ENCODE data around the gene ORC4. TPM values are rescaled to one million over a fixed set of nuclear protein-coding genes. Genes with fewer than 3 reads are reported as not detected.
A peak's percentile ranks its signal among the peaks of the same experiment; 100 is the strongest.

Gene ORC4
- total RNA-seq, 1 donor from 2014 or later: 57.9 TPM

- no peak for TF ChIP-seq CTCF (IDR thresholded peaks at IDR 0.05; ENCODE audit: insufficient read depth, low read length, severe bottlenecking)
- no peak for FAIRE-seq
- Histone ChIP-seq H3K36me3 (ENCODE audit: control insufficient read depth, insufficient read depth, low read length) (no peaks in the 10 kb centered on the region), H3K4me3 (ENCODE audit: low read depth, low read length) (no peak overlapping the region), H3K27me3 (ENCODE audit: control insufficient read depth, insufficient read depth, low read length) (no peaks in the 10 kb centered on the region)
- peak; percentile 44 for DNase-seq (ENCODE audit: low read depth)
Measured at GRCh38 chr2:147913701-147914480, 106.6 kb downstream of the ORC4 start.

- Histone ChIP-seq H3K4me3 (ENCODE audit: low read depth, low read length) (no peak overlapping the region), H3K27me3 (ENCODE audit: control insufficient read depth, insufficient read depth, low read length) (no peaks in the 10 kb centered on the region), H3K36me3 (ENCODE audit: control insufficient read depth, insufficient read depth, low read length) (no peaks in the 10 kb centered on the region)
- peak; percentile 56 for DNase-seq (ENCODE audit: low read depth)
- no peak for FAIRE-seq
- peak; percentile 47 for TF ChIP-seq CTCF (IDR thresholded peaks at IDR 0.05; ENCODE audit: insufficient read depth, low read length, severe bottlenecking)
Measured at GRCh38 chr2:147910990-147911473, 109.5 kb downstream of the ORC4 start.

GRCh38 chr2:147909178-147909577 lies 111.4 kb downstream of the ORC4 start:
- no peak for FAIRE-seq

GRCh38 chr2:147904051-147904450 lies 116.5 kb downstream of the ORC4 start:
- Histone ChIP-seq H3K27me3 (ENCODE audit: control insufficient read depth, insufficient read depth, low read length) (no peaks in the 10 kb centered on the region), H3K4me3 (ENCODE audit: low read depth, low read length) (no peak overlapping the region), H3K36me3 (ENCODE audit: control insufficient read depth, insufficient read depth, low read length) (peaks cover 1% of the 10 kb centered on the region)
- FAIRE-seq: no peak
- no peak for TF ChIP-seq CTCF (IDR thresholded peaks at IDR 0.05; ENCODE audit: insufficient read depth, low read length, severe bottlenecking)
- DNase-seq (ENCODE audit: low read depth): peak; percentile 82

More at GRCh38 chr2:147909178-147909577, 111.4 kb downstream of the ORC4 start:
- H3K27me3 ChIP-seq (ENCODE audit: control insufficient read depth, insufficient read depth, low read length): no peaks in the 10 kb centered on the region
- no peak for TF ChIP-seq CTCF (IDR thresholded peaks at IDR 0.05; ENCODE audit: insufficient read depth, low read length, severe bottlenecking)
- H3K4me3 ChIP-seq (ENCODE audit: low read depth, low read length): no peak overlapping the region
- no peaks in the 10 kb centered on the region for H3K36me3 ChIP-seq (ENCODE audit: control insufficient read depth, insufficient read depth, low read length)
- DNase-seq (ENCODE audit: low read depth): no peak

GRCh38 chr2:147888680-147889079 lies 131.9 kb downstream of the ORC4 start:
- no peaks in the 10 kb centered on the region for H3K27me3 ChIP-seq (ENCODE audit: control insufficient read depth, insufficient read depth, low read length)
- no peak overlapping the region for H3K4me3 ChIP-seq (ENCODE audit: low read depth, low read length)
- no peak for TF ChIP-seq CTCF (IDR thresholded peaks at IDR 0.05; ENCODE audit: insufficient read depth, low read length, severe bottlenecking)
- no peaks in the 10 kb centered on the region for H3K36me3 ChIP-seq (ENCODE audit: control insufficient read depth, insufficient read depth, low read length)
- no peak for FAIRE-seq
- DNase-seq (ENCODE audit: low read depth): no peak

Measured in bronchial epithelial cell (primary cell).